ENCODE data around the gene TTC28. TPM values are rescaled to one million over a fixed set of nuclear protein-coding genes. Genes with fewer than 3 reads are reported as not detected.
A peak's percentile ranks its signal among the peaks of the same experiment; 100 is the strongest.
"Not testable (repeated sequence)": the region's sequence is repeated elsewhere in the genome, so short reads cannot be mapped to it uniquely, and the experiment has no call there.

The TTC28 gene
- total RNA-seq, 1 donor from 2014 or later = 3.2 TPM

GRCh38 chr22:28112190-28112544 is 567.5 kb downstream of the TTC28 start:
- DNase-seq (ENCODE audit: low read depth) = no peak

- DNase-seq (ENCODE audit: low read depth) = no peak
These were observed 568.0 kb downstream of the TTC28 start for GRCh38 chr22:28111501-28112189.

- no peak for DNase-seq (ENCODE audit: low read depth)
These were observed 570.8 kb downstream of the TTC28 start for GRCh38 chr22:28108851-28109250.

- DNase-seq (ENCODE audit: low read depth) = no peak
These were observed 573.0 kb downstream of the TTC28 start for GRCh38 chr22:28106617-28107016.

- no peak for DNase-seq (ENCODE audit: low read depth)
These were observed 573.7 kb downstream of the TTC28 start for GRCh38 chr22:28105988-28106387.

GRCh38 chr22:28105413-28105812 is 574.2 kb downstream of the TTC28 start:
- DNase-seq (ENCODE audit: low read depth) = no peak

- peak; percentile 16 for DNase-seq (ENCODE audit: low read depth)
These were observed 576.0 kb downstream of the TTC28 start for GRCh38 chr22:28103596-28103995.

GRCh38 chr22:28102151-28102812 is 577.4 kb downstream of the TTC28 start:
- DNase-seq (ENCODE audit: low read depth) = no peak

GRCh38 chr22:28097627-28098026 is 582.0 kb downstream of the TTC28 start:
- no peak for DNase-seq (ENCODE audit: low read depth)

- no peak for DNase-seq (ENCODE audit: low read depth)
These were observed 583.5 kb downstream of the TTC28 start for GRCh38 chr22:28096161-28096560.

GRCh38 chr22:28095316-28096095 is 584.1 kb downstream of the TTC28 start:
- no peak for DNase-seq (ENCODE audit: low read depth)

- no peak for DNase-seq (ENCODE audit: low read depth)
These were observed 584.9 kb downstream of the TTC28 start for GRCh38 chr22:28094771-28095170.

GRCh38 chr22:28093711-28094110 is 585.9 kb downstream of the TTC28 start:
- DNase-seq (ENCODE audit: low read depth) = no peak

GRCh38 chr22:28091486-28091885 is 588.2 kb downstream of the TTC28 start:
- DNase-seq (ENCODE audit: low read depth) = no peak

- DNase-seq (ENCODE audit: low read depth) = not testable (repeated sequence)
These were observed 590.1 kb downstream of the TTC28 start for GRCh38 chr22:28089541-28089940.

- DNase-seq (ENCODE audit: low read depth) = no peak
These were observed 602.5 kb downstream of the TTC28 start for GRCh38 chr22:28077166-28077565.

GRCh38 chr22:28075358-28075981 is 604.2 kb downstream of the TTC28 start:
- DNase-seq (ENCODE audit: low read depth) = peak; percentile 91

- no peak for DNase-seq (ENCODE audit: low read depth)
These were observed 605.1 kb downstream of the TTC28 start for GRCh38 chr22:28074526-28074925.

GRCh38 chr22:28072066-28072465 is 607.6 kb downstream of the TTC28 start:
- DNase-seq (ENCODE audit: low read depth) = no peak

- DNase-seq (ENCODE audit: low read depth) = no peak
These were observed 610.8 kb downstream of the TTC28 start for GRCh38 chr22:28068826-28069225.

GRCh38 chr22:28064920-28065319 is 614.7 kb downstream of the TTC28 start:
- DNase-seq (ENCODE audit: low read depth) = peak; percentile 56

GRCh38 chr22:28063656-28064055 is 616.0 kb downstream of the TTC28 start:
- peak; percentile 74 for DNase-seq (ENCODE audit: low read depth)
